Fibroblast of the aortic adventitia (primary cell): Measurements from ENCODE around the gene MYOM3. TPM values are rescaled to one million over a fixed set of nuclear protein-coding genes. Genes with fewer than 3 reads are reported as not detected.

Experiments
- DNase-seq: peaks from one replicate; pipeline ENCODE4 v3.0.0-alpha.2; 2010; ENCODE audit warnings: low read depth
- H3K4me3 ChIP-seq: 2 replicates; pipeline ENCODE4 v1.5.1; 2011; ENCODE audit warnings: low read depth, mild to moderate bottlenecking, control low read depth, low read length, moderate library complexity
- CTCF ChIP-seq: IDR thresholded peaks from 2 replicates; pipeline ENCODE4 v1.5.1; 2011; ENCODE audit warnings: mild to moderate bottlenecking, low read length, control low read depth, inconsistent platforms; ENCODE audit not compliant: insufficient read depth
- total RNA-seq: library from RNA; depleted of rRNA; stranded (reverse); fragments of >200 nt; gene quantifications from 2 replicates; pipeline ENCODE4 v1.2.3, GENCODE V29; 2012; ENCODE audit warnings: low replicate concordance

MYOM3 gene
- total RNA-seq, 1 donor, result under 0.01 TPM

GRCh38 chr1:24092979-24093378 is 19.0 kb downstream of the MYOM3 start:
- TF ChIP-seq CTCF, result no peak
- DNase-seq, result no peak
- no peak overlapping the region for H3K4me3 ChIP-seq

- TF ChIP-seq CTCF, result no peak
- H3K4me3 ChIP-seq, result no peak overlapping the region
- no peak for DNase-seq
These were observed 19.9 kb downstream of the MYOM3 start for GRCh38 chr1:24091971-24092482.

- DNase-seq, result no peak
- H3K4me3 ChIP-seq, result no peak overlapping the region
- TF ChIP-seq CTCF, result no peak
These were observed 21.2 kb downstream of the MYOM3 start for GRCh38 chr1:24090736-24091135.

- DNase-seq, result no peak
- no peak overlapping the region for H3K4me3 ChIP-seq
These were observed 22.0 kb downstream of the MYOM3 start for GRCh38 chr1:24089743-24090555.

GRCh38 chr1:24089027-24089742 is 22.8 kb downstream of the MYOM3 start:
- no peak for TF ChIP-seq CTCF

More at GRCh38 chr1:24089743-24090555, 22.0 kb downstream of the MYOM3 start:
- no peak for TF ChIP-seq CTCF

GRCh38 chr1:24086466-24086865 is 25.5 kb downstream of the MYOM3 start:
- no peak for TF ChIP-seq CTCF
- no peak overlapping the region for H3K4me3 ChIP-seq
- DNase-seq, result no peak

More at GRCh38 chr1:24089027-24089742, 22.8 kb downstream of the MYOM3 start:
- no peak overlapping the region for H3K4me3 ChIP-seq
- no peak for DNase-seq
